Stimulated activated CD4-positive, alpha-beta T cell treated with anti-CD3 and anti-CD28 coated beads, TNF-alpha, amount 100 ng/mL, for 48 hours (primary cell): ENCODE data around the gene OR2T5.
"Not testable (repeated sequence)": the region's sequence is repeated elsewhere in the genome, so short reads cannot be mapped to it uniquely, and the experiment has no call there.

Experiments used
- DNase-seq, 3 donors: peaks; one replicate each; pipeline ENCODE4 v3.0.0-alpha.2; 2020; ENCODE audit warnings: low read depth in 3 of 3

Gene OR2T5

GRCh38 chr1:248500305-248501035 is 12.1 kb downstream of the OR2T5 start:
- not testable (repeated sequence) for DNase-seq

- not testable (repeated sequence) for DNase-seq
These were observed 19.4 kb downstream of the OR2T5 start, which contains the start of gene OR2G6 for GRCh38 chr1:248507773-248508172. Gene OR2G6, plus strand, starts transcription at chr1:248508073. Its CDS starts 13,574 bp downstream, at chr1:248521647.

GRCh38 chr1:248510217-248510616 is 21.8 kb downstream of the OR2T5 start:
- DNase-seq: not testable (repeated sequence)

- DNase-seq: no peak
These were observed 33.5 kb downstream of the OR2T5 start for GRCh38 chr1:248521856-248522255.

- DNase-seq: not testable (repeated sequence)
These were observed 49.1 kb downstream of the OR2T5 start for GRCh38 chr1:248537449-248537848.
